ENCODE measurements around the gene TBX4.

GRCh38 chr17:61508912-61509311, 56.7 kb downstream of the TBX4 start:
- TF ChIP-seq GATA2 (IDR thresholded peaks at IDR 0.05; ENCODE audit: low read depth, low read length) (no peak), GATA3 (IDR thresholded peaks at IDR 0.05; ENCODE audit: low read depth, low read length) (no peak)
